ENCODE data around the gene MS4A15. TPM values are rescaled to one million over a fixed set of nuclear protein-coding genes. Genes with fewer than 3 reads are reported as not detected.

MS4A15 gene
- total RNA-seq, 6 experiments from 2014 or later, result not detected

- no peak overlapping the region for H3K4me3 Mint-ChIP-seq
- H3K27ac Mint-ChIP-seq, result no peak overlapping the region
- no peak for TF ChIP-seq CTCF (IDR thresholded peaks at IDR 0.05)
- peaks cover 33% of the 10 kb centered on the region for H3K27me3 Mint-ChIP-seq (ENCODE audit: insufficient read depth)
- H3K36me3 Mint-ChIP-seq (ENCODE audit: low read depth), result no peaks in the 10 kb centered on the region
- peaks cover 4% of the 10 kb centered on the region; the same call in 1 of the 2 replicates for H3K9me3 Mint-ChIP-seq
- H3K4me1 Mint-ChIP-seq (ENCODE audit: low read depth), result peaks cover 2% of the 10 kb centered on the region
- no peak for DNase-seq
Observed at GRCh38 chr11:60792521-60792920, 35.9 kb downstream of the MS4A15 start.

GRCh38 chr11:60795291-60795690 is 38.6 kb downstream of the MS4A15 start:
- H3K27me3 Mint-ChIP-seq (ENCODE audit: insufficient read depth), result peaks cover 29% of the 10 kb centered on the region
- DNase-seq, result no peak
- H3K27ac Mint-ChIP-seq, result no peak overlapping the region
- H3K36me3 Mint-ChIP-seq (ENCODE audit: low read depth), result no peaks in the 10 kb centered on the region
- H3K9me3 Mint-ChIP-seq, result peaks cover 4% of the 10 kb centered on the region; the same call in 1 of the 2 replicates
- no peak overlapping the region for H3K4me3 Mint-ChIP-seq
- TF ChIP-seq CTCF (IDR thresholded peaks at IDR 0.05), result no peak
- no peaks in the 10 kb centered on the region for H3K4me1 Mint-ChIP-seq (ENCODE audit: low read depth)

GRCh38 chr11:60797846-60798630 is 41.4 kb downstream of the MS4A15 start:
- no peak overlapping the region for H3K4me3 Mint-ChIP-seq
- peaks cover 31% of the 10 kb centered on the region for H3K27me3 Mint-ChIP-seq (ENCODE audit: insufficient read depth)
- no peak overlapping the region for H3K27ac Mint-ChIP-seq
- no peaks in the 10 kb centered on the region for H3K9me3 Mint-ChIP-seq
- DNase-seq, result no peak
- TF ChIP-seq CTCF (IDR thresholded peaks at IDR 0.05), result no peak
- no peaks in the 10 kb centered on the region for H3K4me1 Mint-ChIP-seq (ENCODE audit: low read depth)
- H3K36me3 Mint-ChIP-seq (ENCODE audit: low read depth), result no peaks in the 10 kb centered on the region

- Mint-ChIP-seq H3K36me3 (ENCODE audit: low read depth) (no peaks in the 10 kb centered on the region), H3K4me3 (no peak overlapping the region), H3K27ac (no peak overlapping the region), H3K9me3 (no peaks in the 10 kb centered on the region), H3K27me3 (ENCODE audit: insufficient read depth) (peaks cover 35% of the 10 kb centered on the region), H3K4me1 (ENCODE audit: low read depth) (no peaks in the 10 kb centered on the region)
- DNase-seq, result no peak
- TF ChIP-seq CTCF (IDR thresholded peaks at IDR 0.05), result no peak
Observed at GRCh38 chr11:60798631-60799030, 42.0 kb downstream of the MS4A15 start.

GRCh38 chr11:60801194-60801593 is 44.5 kb downstream of the MS4A15 start:
- Mint-ChIP-seq H3K36me3 (ENCODE audit: low read depth) (no peaks in the 10 kb centered on the region), H3K4me1 (ENCODE audit: low read depth) (no peaks in the 10 kb centered on the region), H3K4me3 (no peak overlapping the region), H3K27ac (no peak overlapping the region), H3K27me3 (ENCODE audit: insufficient read depth) (peaks cover 38% of the 10 kb centered on the region), H3K9me3 (no peaks in the 10 kb centered on the region)
- DNase-seq, result no peak
- TF ChIP-seq CTCF (IDR thresholded peaks at IDR 0.05), result no peak
